AML-193 (cell line): ENCODE measurements around the gene NRXN2.
"Not testable (repeated sequence)": the region's sequence is repeated elsewhere in the genome, so short reads cannot be mapped to it uniquely, and the experiment has no call there.

Experiments used
- DNase-seq, 2 experiments: peaks; one replicate each; lab custom pipeline; 2025; lab: John Stamatoyannopoulos, UW

NRXN2 gene

DNA sequence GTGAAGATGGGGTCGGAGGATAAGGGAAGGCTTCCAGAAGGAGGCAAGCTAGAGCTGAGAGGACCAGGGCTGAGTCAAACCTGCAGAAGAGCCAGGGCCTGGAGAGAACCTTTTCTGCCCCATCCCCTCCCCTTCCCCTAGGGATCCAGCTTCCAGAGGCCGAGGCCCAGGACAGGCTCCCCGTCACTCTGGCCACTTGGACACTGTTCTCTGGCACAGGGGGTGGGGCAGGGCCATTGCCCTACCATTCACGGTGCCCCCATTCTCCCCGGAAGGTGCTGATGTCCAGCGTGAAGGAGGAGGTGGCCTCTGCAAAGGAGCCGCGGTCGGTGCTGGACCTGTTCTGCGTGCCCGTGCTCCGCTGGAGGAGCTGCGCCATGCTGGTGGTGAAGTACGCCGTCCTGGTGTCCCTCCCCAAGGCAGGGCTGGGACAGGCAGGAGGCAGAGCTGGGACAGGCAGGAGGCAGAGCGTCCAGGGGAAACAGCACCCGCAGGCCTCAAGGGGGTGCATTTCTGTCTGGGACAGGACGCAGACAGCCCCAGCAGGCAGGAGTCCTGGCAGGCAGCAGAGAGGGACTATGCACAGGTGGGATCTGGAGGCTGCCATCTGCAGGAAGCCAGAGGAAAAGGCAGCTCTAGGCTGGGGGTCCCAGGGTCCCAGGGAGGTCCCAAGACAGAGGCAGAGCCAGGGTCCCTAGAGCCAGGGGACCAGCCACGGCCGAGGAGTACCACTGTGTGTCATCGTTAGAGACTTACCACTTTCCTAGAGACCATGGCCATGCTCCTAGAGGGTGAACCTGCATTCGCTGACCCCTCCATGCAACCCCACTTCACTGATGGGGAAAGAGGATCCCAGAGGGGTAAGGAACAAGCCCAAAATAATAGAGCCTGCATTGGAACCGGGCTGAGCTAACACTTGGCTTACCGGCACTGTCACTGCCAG lies 157.8 kb downstream of the NRXN2 start:
- no peak for DNase-seq

DNA sequence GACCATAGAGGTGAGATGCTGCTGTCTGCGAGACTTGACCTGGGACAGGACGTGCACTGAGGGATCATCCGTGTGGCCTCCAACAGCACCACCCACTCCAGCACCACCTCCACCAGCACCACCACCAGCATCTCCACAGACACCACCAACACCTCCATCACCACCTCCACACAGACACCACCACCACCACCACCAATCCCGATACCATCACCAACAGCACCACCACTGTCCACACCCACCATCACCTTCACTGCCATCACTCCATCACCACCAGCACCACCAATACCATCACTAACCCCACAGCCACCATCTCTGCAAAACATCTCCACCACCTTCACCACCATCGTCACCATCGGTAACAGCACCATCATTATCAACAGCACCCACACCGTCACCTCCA lies 158.6 kb downstream of the NRXN2 start:
- no peak for DNase-seq

- DNase-seq = no peak
These were observed 159.0 kb downstream of the NRXN2 start for GRCh38 chr11:64563966-64564365.

DNA sequence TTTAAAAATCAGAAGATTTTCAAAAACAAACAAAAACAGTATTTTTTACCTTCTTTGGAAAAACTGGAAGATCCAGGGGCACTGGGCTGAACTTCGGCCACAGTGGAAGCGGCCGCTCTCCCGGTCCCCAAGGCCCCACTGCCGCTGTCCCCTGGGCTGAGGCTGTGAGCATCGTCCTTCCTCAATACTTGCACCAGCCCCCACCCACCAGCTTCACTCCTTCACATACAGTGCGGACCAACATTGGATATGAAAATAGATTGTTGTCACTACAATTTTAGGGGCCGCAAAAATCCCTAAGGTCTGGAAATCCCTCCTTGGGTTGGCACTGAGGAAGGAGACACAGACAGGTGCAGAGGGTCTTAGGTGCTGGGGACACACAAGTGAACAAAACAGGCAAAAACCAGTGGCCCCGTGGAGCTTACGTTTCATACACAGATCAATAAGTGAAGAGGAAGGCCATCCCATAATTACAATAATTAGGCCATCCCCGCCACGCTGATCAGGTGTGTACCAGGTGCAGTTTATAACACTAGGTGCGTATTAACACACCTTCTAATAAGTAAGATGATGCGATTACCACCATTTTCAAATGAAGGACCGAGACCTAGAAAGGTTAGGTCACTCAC lies 160.2 kb downstream of the NRXN2 start:
- DNase-seq = no peak

DNA sequence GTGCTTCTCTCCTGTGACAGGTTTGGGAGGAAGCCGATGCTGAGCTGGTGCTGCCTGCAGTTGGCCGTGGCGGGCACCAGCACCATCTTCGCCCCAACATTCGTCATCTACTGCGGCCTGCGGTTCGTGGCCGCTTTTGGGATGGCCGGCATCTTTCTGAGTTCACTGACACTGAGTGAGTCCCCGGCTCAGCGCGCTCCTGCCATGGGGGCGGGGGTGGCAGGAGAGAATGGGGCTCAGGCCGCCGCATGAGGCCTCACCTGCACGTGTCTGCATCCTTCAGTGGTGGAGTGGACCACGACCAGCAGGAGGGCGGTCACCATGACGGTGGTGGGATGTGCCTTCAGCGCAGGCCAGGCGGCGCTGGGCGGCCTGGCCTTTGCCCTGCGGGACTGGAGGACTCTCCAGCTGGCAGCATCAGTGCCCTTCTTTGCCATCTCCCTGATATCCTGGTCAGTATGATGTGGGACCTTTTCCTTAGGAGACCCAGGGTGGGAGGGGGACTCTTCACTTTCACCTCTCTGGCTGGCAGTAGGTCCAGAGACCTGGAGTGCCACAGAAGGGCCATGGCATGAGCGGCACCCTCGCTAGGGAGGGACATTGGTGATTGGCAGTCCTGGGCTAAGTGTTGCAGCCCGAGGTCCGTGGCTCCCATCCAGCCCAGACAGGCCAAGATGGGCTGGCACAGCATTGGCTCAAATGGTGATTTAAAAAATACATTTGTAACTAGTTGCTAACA lies 160.8 kb downstream of the NRXN2 start:
- DNase-seq = no peak

DNA sequence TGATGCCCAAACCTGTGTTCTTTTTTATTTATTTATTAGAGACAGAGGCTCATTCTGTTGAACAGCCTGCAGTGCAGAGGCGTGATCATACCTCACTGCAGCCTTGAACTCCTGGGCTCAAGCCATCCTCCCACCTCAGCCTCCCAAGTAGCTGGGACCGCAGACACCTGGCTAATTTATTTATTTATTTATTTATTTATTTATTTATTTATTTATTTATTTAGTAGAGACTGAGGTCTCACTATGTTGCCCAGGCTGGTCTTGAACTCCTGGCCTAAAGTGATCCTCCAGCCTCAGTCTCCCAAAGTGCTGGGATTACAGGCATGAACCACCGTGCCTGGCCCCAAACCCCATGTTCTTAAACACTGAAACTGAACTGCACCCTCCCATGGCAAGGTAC lies 161.6 kb downstream of the NRXN2 start:
- not testable (repeated sequence) for DNase-seq

DNA sequence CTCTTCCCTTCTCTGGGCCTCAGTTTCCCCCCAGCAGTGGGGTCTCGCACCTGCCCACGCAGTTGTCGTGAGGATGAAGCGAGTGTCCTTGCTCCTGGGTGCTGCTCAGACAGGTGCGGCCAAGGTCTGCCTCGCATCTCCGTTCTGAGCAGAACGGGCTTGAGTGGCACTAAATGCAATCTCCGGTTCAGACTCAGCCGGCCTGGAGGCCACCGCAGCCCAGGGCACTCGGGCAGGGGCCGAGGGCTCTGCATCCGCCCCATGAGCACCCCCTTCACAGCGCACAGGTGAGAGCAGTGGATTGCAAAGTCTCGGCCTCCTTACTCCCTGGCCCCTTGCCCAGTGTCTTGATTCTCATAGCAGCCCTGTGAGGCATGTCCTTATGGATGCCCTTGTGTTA lies 162.1 kb downstream of the NRXN2 start:
- DNase-seq = no peak

- DNase-seq = no peak
These were observed 162.7 kb downstream of the NRXN2 start for GRCh38 chr11:64560139-64560771.

- no peak for DNase-seq
These were observed 163.5 kb downstream of the NRXN2 start for GRCh38 chr11:64559351-64560138.

DNA sequence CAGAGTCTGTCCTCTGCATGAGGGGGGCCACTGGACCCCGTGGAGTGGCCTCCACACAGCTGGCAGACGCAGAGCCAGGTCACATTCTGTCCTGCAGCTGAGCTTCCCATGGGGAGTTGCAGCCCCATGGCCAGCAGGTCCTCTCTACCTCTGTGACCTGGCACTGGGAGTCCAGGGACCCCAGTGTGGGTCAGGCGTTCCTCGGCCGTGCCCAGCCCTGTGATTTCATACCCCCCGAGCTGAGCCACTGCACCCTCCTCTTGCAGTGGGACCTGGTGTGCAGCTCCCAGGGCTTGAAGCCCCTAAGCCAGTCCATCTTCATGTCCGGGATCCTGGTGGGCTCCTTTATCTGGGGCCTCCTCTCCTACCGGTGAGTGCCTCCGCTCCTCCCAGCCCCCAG lies 164.1 kb downstream of the NRXN2 start:
- no peak for DNase-seq

DNA sequence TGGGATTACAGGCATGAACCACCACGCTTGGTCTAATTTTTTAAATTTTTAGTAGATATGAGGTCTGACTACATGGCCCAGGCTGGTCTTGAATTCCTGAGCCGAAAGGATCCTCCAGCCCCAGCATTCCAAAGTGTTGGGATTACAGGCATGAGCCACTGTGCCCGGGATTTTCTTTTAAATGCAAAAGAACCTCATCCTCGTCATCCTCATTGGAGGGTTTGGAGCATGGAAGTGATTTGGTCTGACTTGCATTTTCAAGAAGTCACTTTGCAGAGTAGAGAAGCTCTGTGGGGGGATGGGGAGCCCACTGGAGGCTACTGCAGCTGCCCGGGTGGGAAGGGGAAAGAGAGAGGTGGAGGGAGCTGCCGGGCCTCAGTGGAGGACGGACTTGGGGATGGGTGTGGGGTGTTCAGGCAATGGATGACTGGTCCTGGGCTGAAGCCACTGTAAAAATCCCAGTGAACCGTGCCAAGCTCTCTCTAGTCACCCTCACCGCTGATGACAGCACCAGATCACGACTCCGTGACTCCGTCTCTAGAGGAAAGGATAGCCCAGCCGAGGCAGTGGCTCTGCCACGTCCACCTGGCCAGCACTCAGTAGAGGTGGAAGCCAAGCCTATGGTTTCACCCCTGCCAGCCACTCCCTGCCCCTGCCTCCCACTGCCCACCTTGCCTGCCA lies 164.8 kb downstream of the NRXN2 start:
- no peak for DNase-seq

GRCh38 chr11:64556721-64557250 lies 166.2 kb downstream of the NRXN2 start:
- no peak for DNase-seq
